NCI-H2227 (cell line): Measurements from ENCODE around the gene INHA.

ENCODE experiments used
- DNase-seq: peaks from one replicate; lab custom pipeline; 2025; ENCODE audit not compliant: unreplicated experiment; lab: John Stamatoyannopoulos, UW

INHA gene

DNA sequence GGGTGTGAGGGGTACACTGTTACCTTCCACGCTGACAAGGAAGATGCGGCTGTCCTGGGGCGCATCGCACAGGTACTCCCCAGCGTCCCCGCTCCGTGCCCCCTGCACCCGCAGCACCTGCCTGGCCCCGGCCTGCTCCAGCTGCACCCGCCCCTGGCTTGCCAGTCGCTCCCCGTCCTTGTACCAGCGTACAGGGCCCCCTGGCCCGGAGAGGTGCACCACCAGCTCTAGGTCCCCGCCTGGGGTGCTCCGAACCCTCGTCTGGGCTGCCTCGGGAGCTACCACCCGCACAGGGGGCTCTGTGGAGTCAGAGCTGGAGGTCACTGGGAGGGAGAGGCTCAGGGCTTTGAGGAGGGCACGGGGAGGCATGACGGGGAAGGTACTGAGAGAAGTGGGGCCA lies 14.8 kb upstream of the INHA start:
- DNase-seq = no peak

DNA sequence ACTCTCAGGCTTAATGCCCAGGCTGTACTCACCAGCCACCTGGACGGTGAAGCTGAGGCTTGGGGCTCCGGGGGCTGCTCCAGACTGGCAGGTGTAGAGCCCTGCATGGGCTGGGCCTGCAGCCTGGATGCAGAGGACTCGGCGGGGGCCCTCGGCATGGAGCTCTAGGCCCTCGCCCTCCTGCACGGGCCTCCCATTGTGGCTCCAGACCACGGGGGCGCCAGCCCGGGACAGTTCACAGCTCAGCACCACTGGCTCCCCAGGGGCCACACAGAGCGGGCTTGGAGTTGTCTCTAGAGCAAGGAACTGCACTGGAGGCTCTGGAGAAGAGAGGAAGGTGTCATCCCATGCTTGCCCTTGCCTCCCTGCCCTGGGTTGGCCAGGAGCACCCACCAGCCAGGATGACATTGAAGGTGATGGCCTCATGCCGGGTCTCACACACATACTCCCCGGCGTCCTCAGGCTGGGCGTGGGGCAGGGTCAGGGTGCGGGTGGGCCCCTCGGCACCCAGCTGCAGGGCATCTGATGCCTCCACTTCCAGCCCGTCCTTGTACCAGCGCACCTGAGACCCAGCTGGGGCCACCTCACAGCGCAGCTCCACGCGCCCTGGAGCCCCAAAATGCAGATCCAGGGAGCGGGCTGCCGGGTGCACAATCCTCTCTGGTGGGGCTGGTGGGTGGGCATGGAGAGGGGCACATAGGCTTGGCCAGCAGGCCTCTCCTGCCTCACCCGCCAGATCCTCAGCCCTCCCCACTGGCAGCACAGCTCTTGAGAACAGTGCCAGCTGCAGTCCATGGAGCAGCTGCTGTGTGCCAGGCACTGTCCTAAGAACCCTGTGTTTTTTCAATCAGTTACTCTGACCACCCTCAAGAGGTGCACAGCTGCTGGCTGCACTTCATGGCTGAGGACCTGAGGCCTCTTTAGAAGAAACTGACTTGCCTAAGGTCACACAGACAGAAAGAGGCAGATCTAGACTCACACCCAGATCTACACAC lies 14.0 kb upstream of the INHA start:
- DNase-seq = no peak

DNA sequence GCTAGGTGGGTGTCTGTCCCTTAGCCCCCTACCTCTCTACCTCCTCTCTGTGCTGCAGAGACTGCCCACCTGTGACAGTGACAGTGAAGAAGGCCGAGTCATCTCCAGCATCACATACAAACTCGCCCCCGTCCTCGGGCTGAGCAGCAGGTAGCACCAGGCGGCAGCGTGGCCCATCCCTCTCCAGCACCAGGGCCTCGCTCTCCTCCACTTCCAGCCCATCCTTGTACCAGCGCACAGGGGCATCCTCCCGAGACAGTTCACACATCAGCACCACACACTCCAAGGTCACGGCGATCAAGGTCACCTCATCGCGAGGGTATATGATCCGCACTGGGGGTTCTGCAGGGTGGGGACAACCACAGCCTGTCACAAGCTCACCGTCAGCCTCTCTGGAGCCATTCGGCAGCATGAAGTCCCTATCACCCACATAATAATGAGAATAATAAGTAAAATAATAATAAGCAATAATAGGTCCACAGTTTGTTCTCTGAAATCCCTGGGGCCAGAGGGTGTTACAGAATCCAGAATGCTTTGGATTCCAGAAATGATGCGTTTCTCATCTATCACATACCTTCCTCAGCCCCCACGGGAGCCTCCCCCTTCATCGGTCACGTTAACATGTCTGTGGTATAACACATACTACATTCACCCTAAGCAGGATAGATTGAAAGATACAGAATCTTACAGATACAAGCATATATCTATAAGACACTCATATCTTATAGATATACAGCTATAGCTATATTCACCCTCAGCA lies 12.8 kb upstream of the INHA start:
- no peak for DNase-seq

GRCh38 chr2:219560037-219560892 lies 11.8 kb upstream of the INHA start:
- no peak for DNase-seq

DNA sequence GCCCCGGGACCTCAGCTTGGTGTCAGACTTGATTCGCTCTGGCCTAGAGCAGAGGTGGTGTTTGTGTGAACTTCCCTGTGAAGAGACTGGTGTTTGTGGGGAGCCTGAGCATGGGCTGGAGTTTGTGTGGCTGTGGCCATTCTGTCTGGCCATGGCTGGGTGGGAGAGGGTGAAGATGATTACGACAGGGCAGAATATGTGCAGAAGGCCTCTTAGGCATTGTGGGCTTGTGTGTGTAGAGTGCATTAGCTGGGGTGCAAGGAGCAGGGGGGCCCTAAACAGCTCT lies 11.3 kb upstream of the INHA start:
- DNase-seq = no peak

GRCh38 chr2:219561179-219562048 lies 10.7 kb upstream of the INHA start:
- no peak for DNase-seq

DNA sequence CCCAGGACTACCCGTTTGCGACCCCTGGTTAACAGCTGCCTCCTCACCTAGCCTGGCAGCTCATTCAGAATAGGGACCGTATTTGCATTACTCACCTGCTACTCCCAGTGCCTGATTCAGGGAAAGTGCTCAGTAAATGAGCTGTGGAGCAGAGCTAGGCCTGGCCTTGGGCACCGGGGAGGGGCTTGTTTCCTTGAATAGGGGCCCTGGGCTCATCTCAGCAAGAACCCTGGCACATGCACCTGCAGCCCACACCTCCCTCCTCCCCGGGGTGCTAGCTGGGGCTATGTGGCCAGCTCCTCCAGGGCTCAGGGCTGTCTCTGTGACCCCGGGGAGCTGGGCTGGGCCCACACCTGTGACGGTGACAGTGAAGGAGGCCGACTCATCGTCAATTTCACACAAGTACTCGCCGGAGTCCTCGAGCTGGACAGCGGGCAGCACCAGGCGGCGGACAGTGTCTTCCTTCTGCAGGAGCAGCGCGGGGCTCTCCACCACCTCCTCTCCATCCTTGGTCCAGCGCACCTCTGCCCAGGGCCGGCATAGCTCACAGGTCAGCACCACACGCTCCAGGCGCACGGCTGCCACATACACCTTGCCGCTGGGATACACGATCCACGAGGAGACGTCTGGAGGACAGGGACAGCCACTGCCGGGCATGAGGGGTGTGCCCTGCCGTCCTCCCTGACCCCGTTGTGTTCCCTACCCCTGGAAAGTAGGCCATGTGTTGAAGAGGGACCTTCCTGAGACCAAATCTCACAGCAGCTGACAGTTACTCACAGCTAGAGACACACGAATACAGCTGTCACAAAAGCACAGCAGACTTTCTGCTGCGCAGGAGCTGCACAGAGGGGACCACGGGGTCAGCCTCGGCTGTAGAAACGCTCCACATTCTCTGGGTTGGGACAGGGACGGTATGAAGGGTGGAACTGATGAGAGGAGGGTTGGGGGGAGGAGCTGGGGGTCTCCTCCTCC lies 9.8 kb upstream of the INHA start:
- no peak for DNase-seq

GRCh38 chr2:219563271-219563928 lies 8.7 kb upstream of the INHA start:
- DNase-seq = no peak

DNA sequence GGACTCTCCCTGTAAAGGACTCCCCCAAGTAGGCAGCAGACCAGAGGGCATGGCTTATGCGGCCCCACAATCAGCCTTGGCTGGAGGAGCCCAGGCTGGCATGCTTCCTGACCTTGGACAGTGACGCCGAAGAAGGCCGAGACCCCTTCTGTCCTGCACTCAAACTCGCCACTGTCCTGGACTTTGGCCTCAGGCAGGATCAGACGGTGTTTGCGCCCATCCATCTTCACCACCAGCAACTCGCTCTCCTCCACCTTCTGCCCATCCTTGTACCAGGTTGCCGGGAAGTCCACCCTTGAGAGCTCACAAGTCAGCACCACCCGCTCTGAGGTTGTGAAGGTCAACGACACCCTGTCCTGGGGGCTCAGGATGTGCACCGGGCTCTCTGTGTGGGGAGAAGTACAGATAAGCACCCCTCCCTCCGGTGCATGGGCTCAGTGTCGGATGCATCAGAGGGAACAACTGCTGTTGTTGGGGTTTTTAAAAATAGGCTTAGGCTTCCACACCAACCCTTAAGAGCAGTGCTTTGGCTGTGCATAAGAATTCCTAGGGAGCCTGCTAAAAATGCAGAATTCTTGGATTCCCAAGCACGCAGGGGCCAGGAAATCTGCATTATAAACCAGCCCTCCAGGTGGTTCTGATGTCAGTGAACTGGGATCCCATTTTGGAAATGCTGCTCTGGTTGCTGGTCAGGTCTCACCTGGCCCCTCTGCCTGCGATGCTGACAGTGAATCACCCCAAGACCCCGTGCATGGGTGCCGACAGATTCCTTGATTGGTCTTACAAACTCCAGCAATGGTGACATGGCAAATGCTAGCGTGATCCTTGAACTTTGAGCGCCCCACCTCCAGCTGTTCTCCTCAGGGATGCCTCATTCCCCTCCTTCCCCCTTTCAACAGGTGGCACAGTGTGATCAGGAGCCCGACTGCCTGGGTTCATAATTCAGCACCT lies 6.7 kb upstream of the INHA start:
- DNase-seq = no peak

DNA sequence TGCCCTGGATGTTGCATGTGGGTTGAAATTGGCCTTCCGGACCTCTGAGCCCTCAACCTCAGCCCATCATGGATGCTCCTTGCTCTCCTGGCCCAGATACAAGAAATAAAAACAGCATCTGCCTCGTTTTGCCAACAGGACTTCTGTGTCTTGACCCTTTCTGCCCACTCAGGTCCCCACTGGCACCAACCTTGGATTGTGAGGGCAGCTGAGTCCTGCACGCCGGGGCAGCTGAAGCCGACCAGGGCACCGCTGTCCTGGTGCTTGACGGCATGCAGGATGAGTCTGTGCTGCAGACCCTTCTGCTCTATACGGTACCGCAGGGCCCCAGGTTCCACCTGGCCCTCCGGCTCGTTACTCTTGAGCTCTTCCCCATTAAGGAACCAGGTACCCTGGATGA lies 5.5 kb upstream of the INHA start:
- DNase-seq = no peak

- DNase-seq = no peak
Observed at GRCh38 chr2:219567131-219567530, 5.0 kb upstream of the INHA start.

- DNase-seq = no peak
Observed at GRCh38 chr2:219567791-219568361, 4.2 kb upstream of the INHA start.

- no peak for DNase-seq
Observed at GRCh38 chr2:219569041-219569440, 3.1 kb upstream of the INHA start.

GRCh38 chr2:219569635-219570034 lies 2.5 kb upstream of the INHA start:
- no peak for DNase-seq

DNA sequence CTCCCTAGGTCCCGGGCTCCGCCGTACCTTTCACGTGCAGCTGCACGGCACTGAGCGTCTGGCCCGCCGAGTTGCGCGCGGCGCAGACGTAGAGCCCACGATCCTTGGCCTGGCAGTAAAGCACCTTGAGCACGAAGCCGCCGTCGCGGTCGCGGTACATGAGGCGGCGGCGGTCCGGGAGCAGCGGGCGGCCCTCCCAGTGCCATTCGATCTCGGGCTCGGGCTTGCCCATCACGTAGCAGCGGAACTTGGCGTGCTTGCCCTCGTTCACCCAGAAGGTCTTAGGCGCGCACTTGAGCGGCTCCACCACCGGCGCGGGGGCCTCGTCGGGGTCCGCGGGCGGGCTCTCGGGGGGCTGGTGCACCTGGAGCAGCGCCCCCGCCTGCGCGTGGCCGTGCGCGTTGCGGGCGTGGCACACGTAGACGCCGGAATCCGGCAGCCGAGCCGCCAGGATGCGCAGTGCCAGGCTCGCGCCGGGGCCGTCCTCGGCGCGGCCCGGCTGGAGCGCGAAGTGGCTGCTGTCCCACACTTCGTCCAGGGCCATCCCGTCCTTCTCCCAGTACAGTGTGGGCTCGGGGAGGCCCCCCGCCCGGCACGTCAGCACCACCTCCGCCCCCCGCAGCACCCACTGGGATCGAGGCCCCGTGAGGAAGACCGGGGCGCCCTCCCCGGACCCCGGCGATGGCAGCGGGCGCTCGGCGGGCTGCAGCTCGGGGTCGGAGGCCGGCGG lies 1.8 kb upstream of the INHA start:
- DNase-seq = peak; percentile 61

DNA sequence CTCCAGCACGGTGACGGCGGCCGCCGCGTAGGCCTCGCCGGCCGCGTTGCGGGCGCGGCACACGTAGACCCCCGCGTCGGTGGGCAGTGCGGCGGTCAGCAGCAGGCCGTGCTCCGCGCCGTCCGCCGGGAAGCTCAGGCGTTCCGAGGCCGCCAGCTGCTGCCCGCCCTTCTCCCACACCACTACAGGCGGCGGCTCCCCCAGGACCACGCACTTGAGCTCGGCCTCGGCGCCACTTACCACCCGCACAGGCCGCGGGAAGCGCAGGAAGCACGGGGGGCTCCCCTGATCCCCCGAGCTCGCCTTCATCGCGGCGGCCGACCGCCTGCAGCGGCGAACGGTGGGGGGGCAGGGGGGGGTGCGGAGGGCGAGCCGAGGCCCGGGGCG lies 1.2 kb upstream of the INHA start:
- DNase-seq = peak; percentile 55
